Measurements from ENCODE around the gene SCNN1B.
A peak's percentile ranks its signal among the peaks of the same experiment; 100 is the strongest.
"Not testable (repeated sequence)": the region's sequence is repeated elsewhere in the genome, so short reads cannot be mapped to it uniquely, and the experiment has no call there.

The SCNN1B gene

GRCh38 chr16:23391381-23392222, 89.5 kb downstream of the SCNN1B start:
- H3K4me3 ChIP-seq (ENCODE audit: low read length): no peak overlapping the region
- H3K4me1 ChIP-seq (ENCODE audit: insufficient read depth, low read length): no peaks in the 10 kb centered on the region
- no peaks in the 10 kb centered on the region for H3K9me3 ChIP-seq (ENCODE audit: insufficient read depth, low read depth, low read length)
- no peaks in the 10 kb centered on the region for H3K27me3 ChIP-seq (ENCODE audit: insufficient read depth, low read length)
- peaks cover 44% of the 10 kb centered on the region for H3K36me3 ChIP-seq (ENCODE audit: insufficient read depth, low read depth, low read length)
- no peak overlapping the region for H3K9ac ChIP-seq (ENCODE audit: low read depth, low read length)
- H3K27ac ChIP-seq (ENCODE audit: low read length): no peak overlapping the region

- H3K36me3 ChIP-seq (ENCODE audit: insufficient read depth, low read depth, low read length): peaks cover 45% of the 10 kb centered on the region
- H3K9me3 ChIP-seq (ENCODE audit: insufficient read depth, low read depth, low read length): no peaks in the 10 kb centered on the region
- no peaks in the 10 kb centered on the region for H3K4me1 ChIP-seq (ENCODE audit: insufficient read depth, low read length)
- no peak overlapping the region for H3K9ac ChIP-seq (ENCODE audit: low read depth, low read length)
- no peak overlapping the region for H3K4me3 ChIP-seq (ENCODE audit: low read length)
- no peak overlapping the region for H3K27ac ChIP-seq (ENCODE audit: low read length)
- no peaks in the 10 kb centered on the region for H3K27me3 ChIP-seq (ENCODE audit: insufficient read depth, low read length)
These were observed 90.1 kb downstream of the SCNN1B start for GRCh38 chr16:23392223-23392600.

- H3K9me3 ChIP-seq (ENCODE audit: insufficient read depth, low read depth, low read length): no peaks in the 10 kb centered on the region
- H3K4me3 ChIP-seq (ENCODE audit: low read length): no peak overlapping the region
- H3K9ac ChIP-seq (ENCODE audit: low read depth, low read length): no peak overlapping the region
- H3K27ac ChIP-seq (ENCODE audit: low read length): no peak overlapping the region
- H3K27me3 ChIP-seq (ENCODE audit: insufficient read depth, low read length): no peaks in the 10 kb centered on the region
- peaks cover 9% of the 10 kb centered on the region for H3K4me1 ChIP-seq (ENCODE audit: insufficient read depth, low read length)
- peaks cover 52% of the 10 kb centered on the region for H3K36me3 ChIP-seq (ENCODE audit: insufficient read depth, low read depth, low read length)
These were observed 92.2 kb downstream of the SCNN1B start for GRCh38 chr16:23394141-23394831.

GRCh38 chr16:23395732-23396131, 93.6 kb downstream of the SCNN1B start:
- Histone ChIP-seq H3K36me3 (ENCODE audit: insufficient read depth, low read depth, low read length) (peaks cover 50% of the 10 kb centered on the region), H3K9me3 (ENCODE audit: insufficient read depth, low read depth, low read length) (no peaks in the 10 kb centered on the region), H3K27me3 (ENCODE audit: insufficient read depth, low read length) (no peaks in the 10 kb centered on the region), H3K27ac (ENCODE audit: low read length) (no peak overlapping the region), H3K4me3 (ENCODE audit: low read length) (no peak overlapping the region), H3K9ac (ENCODE audit: low read depth, low read length) (no peak overlapping the region), H3K4me1 (ENCODE audit: insufficient read depth, low read length) (peaks cover 20% of the 10 kb centered on the region)

DNA sequence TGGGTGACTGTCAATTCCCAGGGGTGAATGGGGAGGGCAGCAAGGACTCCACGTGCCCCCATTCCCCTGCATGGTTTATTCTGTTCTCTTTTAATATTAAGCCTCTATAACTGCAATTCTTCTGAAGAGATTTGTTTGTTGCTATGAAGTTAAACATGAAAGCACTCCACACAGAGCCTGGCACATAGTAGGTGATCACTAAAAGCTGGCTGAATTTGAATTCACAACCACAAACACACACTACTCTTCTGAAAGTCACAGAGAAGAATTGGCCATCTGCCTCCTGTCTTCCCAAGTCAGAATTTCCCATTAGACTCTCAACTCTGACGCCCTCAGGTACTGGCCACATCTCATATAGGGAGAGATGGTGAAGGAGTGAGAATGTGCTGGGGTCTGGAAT, 95.4 kb downstream of the SCNN1B start:
- Histone ChIP-seq H3K27ac (ENCODE audit: low read length) (no peak overlapping the region), H3K9me3 (ENCODE audit: insufficient read depth, low read depth, low read length) (no peaks in the 10 kb centered on the region), H3K9ac (ENCODE audit: low read depth, low read length) (no peak overlapping the region), H3K4me1 (ENCODE audit: insufficient read depth, low read length) (peaks cover 27% of the 10 kb centered on the region), H3K27me3 (ENCODE audit: insufficient read depth, low read length) (no peaks in the 10 kb centered on the region), H3K4me3 (ENCODE audit: low read length) (no peak overlapping the region), H3K36me3 (ENCODE audit: insufficient read depth, low read depth, low read length) (peaks cover 43% of the 10 kb centered on the region)

- H3K9ac ChIP-seq (ENCODE audit: low read depth, low read length): peak overlapping the region; percentile 72; the same call in 1 of the 2 replicates
These were observed 97.1 kb downstream of the SCNN1B start for GRCh38 chr16:23398987-23399805.

DNA sequence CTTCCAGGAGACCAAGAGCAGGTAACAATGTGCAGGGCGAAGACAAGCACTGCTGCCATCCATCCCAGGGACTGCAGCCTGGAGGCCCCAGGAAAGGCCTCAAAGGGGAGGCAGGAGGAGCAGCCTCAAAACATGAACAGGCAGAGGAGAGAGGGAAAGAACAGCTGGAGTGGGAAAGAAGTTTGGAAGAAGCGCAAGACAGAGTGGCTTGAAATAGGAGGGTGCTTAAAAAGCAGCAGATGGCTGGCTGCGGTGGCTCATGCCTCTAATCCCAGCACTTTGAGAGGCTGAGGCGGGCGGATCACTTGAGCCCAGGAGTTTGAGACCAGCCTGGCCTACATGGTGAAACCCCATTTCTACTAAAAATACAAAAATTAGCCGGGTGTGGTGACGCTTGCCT, 98.3 kb downstream of the SCNN1B start:
- not testable (repeated sequence) for H3K27me3 ChIP-seq (ENCODE audit: insufficient read depth, low read length); H3K9me3 ChIP-seq (ENCODE audit: insufficient read depth, low read depth, low read length); H3K27ac ChIP-seq (ENCODE audit: low read length); H3K4me3 ChIP-seq (ENCODE audit: low read length)
- peaks cover 27% of the 10 kb centered on the region for H3K4me1 ChIP-seq (ENCODE audit: insufficient read depth, low read length)
- peaks cover 58% of the 10 kb centered on the region for H3K36me3 ChIP-seq (ENCODE audit: insufficient read depth, low read depth, low read length)
- H3K9ac ChIP-seq (ENCODE audit: low read depth, low read length): peak overlapping the region; percentile 72; the same call in 1 of the 2 replicates

More at GRCh38 chr16:23398987-23399805, 97.1 kb downstream of the SCNN1B start:
- Histone ChIP-seq H3K4me3 (ENCODE audit: low read length) (peak overlapping the region; percentile 51), H3K27me3 (ENCODE audit: insufficient read depth, low read length) (no peaks in the 10 kb centered on the region), H3K9me3 (ENCODE audit: insufficient read depth, low read depth, low read length) (no peaks in the 10 kb centered on the region), H3K36me3 (ENCODE audit: insufficient read depth, low read depth, low read length) (peaks cover 53% of the 10 kb centered on the region), H3K27ac (ENCODE audit: low read length) (peak overlapping the region; percentile 27), H3K4me1 (ENCODE audit: insufficient read depth, low read length) (peaks cover 27% of the 10 kb centered on the region)

DNA sequence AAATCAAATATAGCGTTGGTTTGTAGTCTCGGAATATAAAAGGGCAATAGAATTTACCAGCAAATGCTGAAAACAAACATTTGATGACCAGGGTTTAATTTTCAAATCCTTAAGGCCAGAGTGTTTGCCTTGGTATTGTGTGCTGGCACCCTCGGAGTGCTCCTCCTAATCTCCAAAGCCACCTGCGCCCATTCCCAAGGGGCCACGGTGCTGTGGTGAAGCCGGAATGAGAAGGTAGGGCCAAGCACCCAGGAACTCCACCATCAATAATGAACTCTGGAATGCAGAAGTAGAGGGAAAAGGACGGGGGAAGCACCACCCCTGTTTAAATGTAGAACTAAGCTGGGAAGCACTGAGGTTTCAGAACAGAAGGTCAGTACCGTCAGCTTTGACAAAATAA, 99.0 kb downstream of the SCNN1B start:
- Histone ChIP-seq H3K27me3 (ENCODE audit: insufficient read depth, low read length) (no peaks in the 10 kb centered on the region), H3K9me3 (ENCODE audit: insufficient read depth, low read depth, low read length) (no peaks in the 10 kb centered on the region), H3K36me3 (ENCODE audit: insufficient read depth, low read depth, low read length) (peaks cover 58% of the 10 kb centered on the region), H3K27ac (ENCODE audit: low read length) (no peak overlapping the region), H3K9ac (ENCODE audit: low read depth, low read length) (no peak overlapping the region), H3K4me3 (ENCODE audit: low read length) (no peak overlapping the region), H3K4me1 (ENCODE audit: insufficient read depth, low read length) (peaks cover 27% of the 10 kb centered on the region)

GRCh38 chr16:23402100-23402499, 100.0 kb downstream of the SCNN1B start:
- H3K4me1 ChIP-seq (ENCODE audit: insufficient read depth, low read length): peaks cover 27% of the 10 kb centered on the region
- peaks cover 68% of the 10 kb centered on the region for H3K36me3 ChIP-seq (ENCODE audit: insufficient read depth, low read depth, low read length)
- no peaks in the 10 kb centered on the region for H3K9me3 ChIP-seq (ENCODE audit: insufficient read depth, low read depth, low read length)
- no peaks in the 10 kb centered on the region for H3K27me3 ChIP-seq (ENCODE audit: insufficient read depth, low read length)
- no peak overlapping the region for H3K4me3 ChIP-seq (ENCODE audit: low read length)
- no peak overlapping the region for H3K27ac ChIP-seq (ENCODE audit: low read length)
- no peak overlapping the region for H3K9ac ChIP-seq (ENCODE audit: low read depth, low read length)

DNA sequence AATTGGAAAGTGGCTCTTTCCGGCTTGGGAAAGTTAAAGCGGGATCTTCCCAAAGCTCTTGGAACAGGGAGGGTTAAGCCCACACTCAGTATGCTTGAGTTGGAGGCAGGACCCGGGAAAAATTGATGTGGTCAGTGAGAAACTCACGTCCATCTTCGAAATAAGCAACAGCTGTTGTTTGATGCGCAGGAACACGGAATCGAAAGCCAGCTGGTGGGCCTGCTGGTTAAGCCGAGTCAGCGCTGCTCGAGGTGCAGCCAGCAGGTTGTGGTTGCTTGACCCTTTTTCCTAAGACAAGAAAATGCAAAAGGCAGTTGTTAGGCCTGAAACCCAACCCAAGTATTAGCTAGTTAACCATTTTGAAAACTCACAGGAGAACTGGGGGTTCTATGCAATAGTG, 101.4 kb downstream of the SCNN1B start:
- Histone ChIP-seq H3K4me1 (ENCODE audit: insufficient read depth, low read length) (peaks cover 28% of the 10 kb centered on the region), H3K4me3 (ENCODE audit: low read length) (no peak overlapping the region), H3K27ac (ENCODE audit: low read length) (no peak overlapping the region), H3K36me3 (ENCODE audit: insufficient read depth, low read depth, low read length) (peaks cover 56% of the 10 kb centered on the region), H3K9ac (ENCODE audit: low read depth, low read length) (no peak overlapping the region), H3K27me3 (ENCODE audit: insufficient read depth, low read length) (no peaks in the 10 kb centered on the region), H3K9me3 (ENCODE audit: insufficient read depth, low read depth, low read length) (no peaks in the 10 kb centered on the region)

- H3K27ac ChIP-seq (ENCODE audit: low read length): no peak overlapping the region
- peaks cover 28% of the 10 kb centered on the region; the same call in 1 of the 2 replicates for H3K4me1 ChIP-seq (ENCODE audit: insufficient read depth, low read length)
- H3K36me3 ChIP-seq (ENCODE audit: insufficient read depth, low read depth, low read length): peaks cover 64% of the 10 kb centered on the region
- H3K9ac ChIP-seq (ENCODE audit: low read depth, low read length): no peak overlapping the region
- no peak overlapping the region for H3K4me3 ChIP-seq (ENCODE audit: low read length)
- H3K9me3 ChIP-seq (ENCODE audit: insufficient read depth, low read depth, low read length): no peaks in the 10 kb centered on the region
- H3K27me3 ChIP-seq (ENCODE audit: insufficient read depth, low read length): no peaks in the 10 kb centered on the region
These were observed 103.9 kb downstream of the SCNN1B start for GRCh38 chr16:23406024-23406423.

Data from iPS-20b (cell line).